Forelimb muscle (tissue), 1 donor: Measurements from ENCODE around the gene SLC5A3. TPM values are rescaled to one million over a fixed set of nuclear protein-coding genes. Genes with fewer than 3 reads are reported as not detected.

ENCODE experiments used
- DNase-seq: peaks from one replicate; pipeline ENCODE4 v3.0.0-alpha.2; 2013; ENCODE audit warnings: low read depth
- polyA plus RNA-seq: library from polyadenylated mRNA; unstranded; fragments of 120-200 nt; gene quantifications from one replicate; pipeline ENCODE4 v1.2.1, GENCODE V29; 2013; ENCODE audit not compliant: insufficient read length

The SLC5A3 gene
- polyA plus RNA-seq, 1 donor = 4.0 TPM

GRCh38 chr21:34100337-34100736 lies 27.0 kb downstream of the SLC5A3 start:
- DNase-seq = no peak

GRCh38 chr21:34100790-34101189 lies 27.4 kb downstream of the SLC5A3 start:
- DNase-seq = no peak

- no peak for DNase-seq
These were observed 32.7 kb downstream of the SLC5A3 start for GRCh38 chr21:34105947-34106541.

- no peak for DNase-seq
These were observed 34.2 kb downstream of the SLC5A3 start for GRCh38 chr21:34107606-34108005.

GRCh38 chr21:34109075-34109474 lies 35.7 kb downstream of the SLC5A3 start:
- no peak for DNase-seq

GRCh38 chr21:34110594-34111202 lies 37.3 kb downstream of the SLC5A3 start:
- no peak for DNase-seq

- no peak for DNase-seq
These were observed 39.1 kb downstream of the SLC5A3 start for GRCh38 chr21:34112316-34113033.

GRCh38 chr21:34113842-34114241 lies 40.5 kb downstream of the SLC5A3 start:
- DNase-seq = no peak

- DNase-seq = no peak
These were observed 41.8 kb downstream of the SLC5A3 start for GRCh38 chr21:34115160-34115559.

- no peak for DNase-seq
These were observed 43.2 kb downstream of the SLC5A3 start for GRCh38 chr21:34116569-34116968.

GRCh38 chr21:34120867-34121266 lies 47.5 kb downstream of the SLC5A3 start:
- no peak for DNase-seq

GRCh38 chr21:34122047-34122446 lies 48.7 kb downstream of the SLC5A3 start:
- no peak for DNase-seq

Other genes with a start within 250 kb of the SLC5A3 start
- 304 TPM for gene ATP5PO, start 157.8 kb upstream of the SLC5A3 start, polyA plus RNA-seq
- gene MRPS6, start within 50 bp of the SLC5A3 start, polyA plus RNA-seq = 33.6 TPM